Spleen (tissue), 7 donors: ENCODE data around the gene OR10P1.
A peak's percentile ranks its signal among the peaks of the same experiment; 100 is the strongest.

ENCODE experiments used
- POLR2A ChIP-seq, 3 donors: fragments of 450-650 bp; IDR thresholded peaks; one replicate each; pipeline ENCODE4 v1.5.1; 2017; ENCODE audit warnings: antibody characterized with exemption in 3 of 3, mild to moderate bottlenecking in 1 of 3
- POLR2AphosphoS5 ChIP-seq, 3 donors: sonication (generic); formaldehyde crosslinking; IDR thresholded peaks; one replicate each; pipeline ENCODE4 v1.5.1; 2017; ENCODE audit warnings: antibody characterized with exemption in 3 of 3
- TF ChIP-seq, protein P1 (sequence below), 11 experiments: fragments of 200-600 bp in 7 of 11; fragments of 450-650 bp in 4 of 11; sonication (generic) in 4 of 11; IDR thresholded peaks in 8 of 11; conservative IDR thresholded peaks in 3 of 11; 1 replicate in 7 of 11; 2 replicates in 4 of 11; pipeline versions ENCODE4 v1.4.0 to v1.8.0; 2016 to 2021; ENCODE audit warnings: antibody characterized with exemption in 11 of 11, inconsistent platforms in 4 of 11, mild to moderate bottlenecking in 1 of 11
- donor health status: DM: no; HTN: no; CAD: no; lungs with moderate emphysema.
- donor health status: DM: no; HTN: no; CAD: no.
- donor health status: DM: no; HTN: no; CAD: no.

DNA sequence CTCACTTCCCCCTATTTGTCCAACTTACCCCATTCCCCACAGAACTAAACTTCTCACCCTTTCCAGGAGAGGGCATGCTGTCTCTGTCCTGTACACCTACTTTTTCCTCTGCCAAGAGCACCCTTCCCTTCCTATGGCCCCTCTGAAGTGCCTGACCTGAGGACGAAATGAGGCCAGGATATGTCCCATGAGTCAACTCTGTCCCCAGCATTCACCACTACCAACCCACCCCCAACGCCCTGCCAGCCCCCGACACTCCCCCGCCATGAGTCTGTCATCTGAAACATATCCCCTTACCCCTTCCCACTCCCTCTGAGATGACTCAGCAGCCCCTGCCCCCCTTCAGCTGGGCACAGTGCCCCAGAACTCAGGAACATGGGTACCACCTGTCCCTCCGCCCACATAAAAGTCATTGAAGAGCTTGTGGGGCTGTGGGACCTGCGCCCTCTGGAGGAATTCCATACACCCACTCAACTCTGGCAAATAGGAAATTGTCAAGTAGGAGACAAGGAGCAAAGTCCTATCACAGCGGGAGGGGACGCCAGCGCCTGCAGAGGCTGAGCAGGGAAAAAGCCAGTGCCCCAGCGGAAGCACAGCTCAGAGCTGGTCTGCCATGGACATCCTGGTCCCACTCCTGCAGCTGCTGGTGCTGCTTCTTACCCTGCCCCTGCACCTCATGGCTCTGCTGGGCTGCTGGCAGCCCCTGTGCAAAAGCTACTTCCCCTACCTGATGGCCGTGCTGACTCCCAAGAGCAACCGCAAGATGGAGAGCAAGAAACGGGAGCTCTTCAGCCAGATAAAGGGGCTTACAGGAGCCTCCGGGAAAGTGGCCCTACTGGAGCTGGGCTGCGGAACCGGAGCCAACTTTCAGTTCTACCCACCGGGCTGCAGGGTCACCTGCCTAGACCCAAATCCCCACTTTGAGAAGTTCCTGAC lies 44.7 kb downstream of the OR10P1 start:
- TF ChIP-seq, protein P1, sequence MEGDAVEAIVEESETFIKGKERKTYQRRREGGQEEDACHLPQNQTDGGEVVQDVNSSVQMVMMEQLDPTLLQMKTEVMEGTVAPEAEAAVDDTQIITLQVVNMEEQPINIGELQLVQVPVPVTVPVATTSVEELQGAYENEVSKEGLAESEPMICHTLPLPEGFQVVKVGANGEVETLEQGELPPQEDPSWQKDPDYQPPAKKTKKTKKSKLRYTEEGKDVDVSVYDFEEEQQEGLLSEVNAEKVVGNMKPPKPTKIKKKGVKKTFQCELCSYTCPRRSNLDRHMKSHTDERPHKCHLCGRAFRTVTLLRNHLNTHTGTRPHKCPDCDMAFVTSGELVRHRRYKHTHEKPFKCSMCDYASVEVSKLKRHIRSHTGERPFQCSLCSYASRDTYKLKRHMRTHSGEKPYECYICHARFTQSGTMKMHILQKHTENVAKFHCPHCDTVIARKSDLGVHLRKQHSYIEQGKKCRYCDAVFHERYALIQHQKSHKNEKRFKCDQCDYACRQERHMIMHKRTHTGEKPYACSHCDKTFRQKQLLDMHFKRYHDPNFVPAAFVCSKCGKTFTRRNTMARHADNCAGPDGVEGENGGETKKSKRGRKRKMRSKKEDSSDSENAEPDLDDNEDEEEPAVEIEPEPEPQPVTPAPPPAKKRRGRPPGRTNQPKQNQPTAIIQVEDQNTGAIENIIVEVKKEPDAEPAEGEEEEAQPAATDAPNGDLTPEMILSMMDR (IDR thresholded peaks at IDR 0.05 in 8 of 11, conservative IDR thresholded peaks at IDR 0.05 in 3 of 11), result peak in 6 of 11 experiments; percentile 15 to 28 (median 22)
- TF ChIP-seq POLR2AphosphoS5 (IDR thresholded peaks at IDR 0.05) (peak; percentile 39 to 71 (median 49)), POLR2A (IDR thresholded peaks at IDR 0.05) (no peak)
